Esophagus squamous epithelium (tissue), 5 donors: ENCODE data around the gene CDX2. TPM values are rescaled to one million over a fixed set of nuclear protein-coding genes. Genes with fewer than 3 reads are reported as not detected.

Experiments used
- DNase-seq: peaks from one replicate; lab custom pipeline; 2025; lab: John Stamatoyannopoulos, UW
- H3K27ac ChIP-seq, 4 donors: fragments of 200-600 bp; sonication (generic); one replicate each; pipeline ENCODE4 v1.5.1; 2016 to 2019; ENCODE audit warnings: mild to moderate bottlenecking in 1 of 4
- H3K27me3 ChIP-seq, 4 donors: fragments of 200-600 bp; sonication (generic); 1 replicate in 3 of 4; 2 replicates in 1 of 4; pipeline versions ENCODE4 v1.5.1 to v1.6.0; 2017 to 2021; ENCODE audit warnings: antibody characterized with exemption in 1 of 4
- H3K36me3 ChIP-seq, 3 donors: fragments of 200-600 bp; sonication (generic); one replicate each; pipeline ENCODE4 v1.5.1; 2016 to 2019
- H3K4me1 ChIP-seq, 3 donors: fragments of 200-600 bp; sonication (generic); one replicate each; pipeline ENCODE4 v1.5.1; 2017 to 2019
- H3K4me3 ChIP-seq, 4 donors: fragments of 200-600 bp; sonication (generic); 1 replicate in 3 of 4; 2 replicates in 1 of 4; pipeline ENCODE4 v1.5.1; 2016 to 2019; ENCODE audit warnings: mild to moderate bottlenecking in 2 of 4, moderate library complexity in 1 of 4
- H3K9me3 ChIP-seq, 3 donors: fragments of 200-600 bp; sonication (generic); one replicate each; pipeline ENCODE4 v1.5.1; 2016 to 2019
- CTCF ChIP-seq, 6 experiments: fragments of 450-650 bp in 4 of 6; fragments of 200-600 bp in 2 of 6; sonication (generic) in 2 of 6; IDR thresholded peaks; one replicate each; pipeline ENCODE4 v1.5.1; 2016 to 2019; ENCODE audit warnings: antibody characterized with exemption in 6 of 6, mild to moderate bottlenecking in 4 of 6, moderate library complexity in 4 of 6
- POLR2A ChIP-seq, 4 donors: fragments of 450-650 bp; IDR thresholded peaks; one replicate each; pipeline ENCODE4 v1.6.1; 2017; ENCODE audit warnings: antibody characterized with exemption in 4 of 4, mild to moderate bottlenecking in 4 of 4, moderate library complexity in 3 of 4
- WGBS, 2 donors: methylation state at CpG; one replicate each; pipeline ENCODE4 v1.1.5; 2018; 5-methylcytosine and 5-hydroxymethylcytosine counted together
- intact Hi-C: fragments of 100-400 bp; cut with DNase I; formaldehyde crosslinking; loops from one replicate; pipeline ENCODE4 v1.15.0; 2022
- total RNA-seq, 4 donors: library from RNA; depleted of rRNA; stranded (reverse); fragments of >200 nt; gene quantifications; one replicate each; pipeline ENCODE4 v1.1.0, GENCODE V29; 2016
- donor health status: DM: yes; HTN: yes; CAD: no.

Gene CDX2
- total RNA-seq, 4 donors from 2014 or later = not detected

- no peak for DNase-seq
- no peaks in the 10 kb centered on the region for H3K36me3 ChIP-seq
- H3K4me3 ChIP-seq = peak within 1 kb of the TSS; percentile 19 to 60 (median 32)
- no peaks in the 10 kb centered on the region for H3K9me3 ChIP-seq
- H3K27me3 ChIP-seq = peaks cover 45 to 100% (median 69%) of the 10 kb centered on the region in 4 donors
- H3K27ac ChIP-seq = no peak within 1 kb of the TSS
- peaks cover 29 to 66% (median 30%) of the 10 kb centered on the region in 3 donors for H3K4me1 ChIP-seq
- WGBS, 2 donors = 0 to 4% methylated on average over 4 to 10 of the region's 76 CpGs
- intact Hi-C loops = no loop called here
- TF ChIP-seq CTCF (IDR thresholded peaks at IDR 0.05) = no peak
- TF ChIP-seq POLR2A (IDR thresholded peaks at IDR 0.05) = no peak
Measured at GRCh38 chr13:27919934-27920676, 49.0 kb downstream of the CDX2 start, which contains the start of gene PDX1. Gene PDX1 (plus strand): TSS chr13:27920000. CDS start chr13:27920139, 139 bp downstream.

- peak overlapping the region; percentile 9 to 60 (median 30) for H3K4me3 ChIP-seq
- peaks cover 29 to 64% (median 30%) of the 10 kb centered on the region in 3 donors for H3K4me1 ChIP-seq
- no peaks in the 10 kb centered on the region for H3K9me3 ChIP-seq
- H3K27me3 ChIP-seq = peaks cover 40 to 100% (median 65%) of the 10 kb centered on the region in 4 donors
- DNase-seq = no peak
- intact Hi-C loops = no loop called here
- H3K36me3 ChIP-seq = no peaks in the 10 kb centered on the region
- no peak for TF ChIP-seq POLR2A (IDR thresholded peaks at IDR 0.05)
- no peak for TF ChIP-seq CTCF (IDR thresholded peaks at IDR 0.05)
- 3 to 7% methylated on average over 9 of the region's 11 CpGs for WGBS, 2 donors
- no peak overlapping the region for H3K27ac ChIP-seq
Measured at GRCh38 chr13:27919659-27919933, 49.5 kb downstream of the CDX2 start.

- H3K4me3 ChIP-seq = no peak overlapping the region
- DNase-seq = no peak
- 21 to 23% methylated on average over 20 to 23 of the region's 23 CpGs for WGBS, 2 donors
- no peaks in the 10 kb centered on the region for H3K9me3 ChIP-seq
- peaks cover 29 to 59% (median 30%) of the 10 kb centered on the region in 3 donors for H3K4me1 ChIP-seq
- TF ChIP-seq CTCF (IDR thresholded peaks at IDR 0.05) (no peak), POLR2A (IDR thresholded peaks at IDR 0.05) (no peak)
- H3K27me3 ChIP-seq = peaks cover 35 to 100% (median 65%) of the 10 kb centered on the region in 4 donors
- no peak overlapping the region for H3K27ac ChIP-seq
- H3K36me3 ChIP-seq = no peaks in the 10 kb centered on the region
- intact Hi-C loops = no loop called here
Measured at GRCh38 chr13:27918918-27919658, 50.0 kb downstream of the CDX2 start.

- H3K27ac ChIP-seq = no peak overlapping the region
- H3K4me3 ChIP-seq = peak overlapping the region in 1 of 4 donors; percentile 21
- DNase-seq = no peak
- WGBS, 2 donors = 18 to 32% methylated on average over 22 to 40 of the region's 46 CpGs
- intact Hi-C loops = no loop called here
- no peaks in the 10 kb centered on the region for H3K9me3 ChIP-seq
- H3K27me3 ChIP-seq = peaks cover 33 to 100% (median 64%) of the 10 kb centered on the region in 4 donors
- peaks cover 29 to 55% (median 30%) of the 10 kb centered on the region in 3 donors for H3K4me1 ChIP-seq
- no peak for TF ChIP-seq CTCF (IDR thresholded peaks at IDR 0.05)
- TF ChIP-seq POLR2A (IDR thresholded peaks at IDR 0.05) = no peak
- no peaks in the 10 kb centered on the region for H3K36me3 ChIP-seq
Measured at GRCh38 chr13:27918041-27918917, 50.8 kb downstream of the CDX2 start.
